GM19239 (cell line): ENCODE measurements around the gene ZBTB48.

Experiments
- DNase-seq: peaks from one replicate; pipeline ENCODE4 v3.0.0; 2011; ENCODE audit warnings: low spot score; ENCODE audit not compliant: insufficient read length
- FAIRE-seq: peaks from 2 replicates; lab custom pipeline; 2011; peaks lifted over from hg19 to GRCh38; lab: Jason Lieb, UNC

Gene ZBTB48

GRCh38 chr1:6570987-6571386 lies 8.8 kb upstream of the ZBTB48 start:
- FAIRE-seq (no peak), DNase-seq (no peak)

DNA sequence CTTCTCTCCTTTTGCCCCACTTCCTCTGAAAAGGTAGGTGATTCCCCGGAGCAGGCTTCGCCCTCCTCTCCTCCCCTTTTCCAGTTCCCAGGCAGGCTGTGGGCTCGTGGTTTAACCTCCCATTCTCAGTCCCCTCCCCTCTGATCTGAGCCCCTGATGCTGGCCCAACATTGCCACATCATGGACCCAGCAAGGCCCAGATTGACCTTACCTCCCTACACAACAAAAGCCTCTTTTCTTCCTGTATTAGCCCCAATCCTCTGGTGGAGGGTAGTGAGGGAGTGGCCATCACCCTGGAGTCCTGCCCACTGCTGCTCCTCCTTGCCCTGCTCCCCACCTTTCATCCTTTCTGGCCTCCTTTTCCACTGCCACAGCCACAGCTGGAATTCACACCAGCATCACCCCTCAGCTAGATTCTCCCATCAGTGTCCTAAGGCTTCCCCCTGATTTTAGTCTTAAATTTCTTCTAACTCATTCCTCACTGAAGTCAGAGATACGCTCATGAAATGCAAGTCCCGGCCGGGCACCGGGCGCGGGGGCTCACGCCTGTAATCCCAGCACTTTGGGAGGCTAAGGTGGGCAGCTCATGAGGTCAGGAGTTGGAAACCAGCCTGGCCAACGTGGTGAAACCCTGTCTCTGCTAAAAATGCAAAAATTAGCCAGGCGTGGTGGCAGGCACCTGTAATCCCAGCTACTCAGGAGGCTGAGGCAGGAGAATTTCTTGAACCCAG lies 7.0 kb upstream of the ZBTB48 start:
- FAIRE-seq: no peak

DNA sequence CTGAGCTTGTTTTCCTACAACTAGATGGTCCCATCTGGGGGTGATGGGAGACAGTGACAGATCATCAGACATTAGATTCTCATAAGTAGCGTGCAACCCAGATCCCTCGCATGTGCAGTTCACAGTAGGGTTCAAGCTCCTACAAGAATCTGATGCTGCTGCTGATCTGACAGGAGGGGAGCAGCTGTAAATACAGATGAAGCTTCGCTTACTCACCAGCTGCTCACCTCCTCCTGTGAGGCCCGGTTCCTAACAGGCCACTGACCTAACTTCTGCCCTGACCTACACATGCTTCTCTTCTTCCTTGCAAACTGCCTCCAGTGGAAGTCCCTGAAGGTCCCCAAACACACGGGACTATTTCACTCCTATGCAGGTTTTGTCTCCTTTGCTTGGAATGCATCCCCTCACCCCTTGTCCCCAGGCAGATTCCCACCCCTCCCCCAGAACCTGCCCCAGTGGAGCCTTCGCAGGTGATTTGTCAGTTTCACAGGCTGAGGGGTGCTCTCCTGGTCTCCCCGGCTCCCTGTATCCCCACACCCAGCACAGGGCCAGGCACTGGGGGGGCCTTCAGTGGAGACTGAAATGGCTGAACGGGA lies 5.7 kb upstream of the ZBTB48 start:
- DNase-seq (no peak), FAIRE-seq (no peak)

More for the DNA sequence above, 7.0 kb upstream of the ZBTB48 start:
- DNase-seq: no peak

DNA sequence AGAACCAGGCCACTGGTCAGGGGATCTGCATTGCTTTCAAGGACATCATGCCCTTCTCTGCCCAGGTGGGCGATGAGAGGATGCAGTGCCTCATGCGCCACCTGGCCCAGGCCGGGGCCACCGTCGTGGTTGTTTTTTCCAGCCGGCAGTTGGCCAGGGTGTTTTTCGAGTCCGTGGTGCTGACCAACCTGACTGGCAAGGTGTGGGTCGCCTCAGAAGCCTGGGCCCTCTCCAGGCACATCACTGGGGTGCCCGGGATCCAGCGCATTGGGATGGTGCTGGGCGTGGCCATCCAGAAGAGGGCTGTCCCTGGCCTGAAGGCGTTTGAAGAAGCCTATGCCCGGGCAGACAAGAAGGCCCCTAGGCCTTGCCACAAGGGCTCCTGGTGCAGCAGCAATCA lies 5.0 kb upstream of the ZBTB48 start:
- FAIRE-seq (no peak), DNase-seq (no peak)

DNA sequence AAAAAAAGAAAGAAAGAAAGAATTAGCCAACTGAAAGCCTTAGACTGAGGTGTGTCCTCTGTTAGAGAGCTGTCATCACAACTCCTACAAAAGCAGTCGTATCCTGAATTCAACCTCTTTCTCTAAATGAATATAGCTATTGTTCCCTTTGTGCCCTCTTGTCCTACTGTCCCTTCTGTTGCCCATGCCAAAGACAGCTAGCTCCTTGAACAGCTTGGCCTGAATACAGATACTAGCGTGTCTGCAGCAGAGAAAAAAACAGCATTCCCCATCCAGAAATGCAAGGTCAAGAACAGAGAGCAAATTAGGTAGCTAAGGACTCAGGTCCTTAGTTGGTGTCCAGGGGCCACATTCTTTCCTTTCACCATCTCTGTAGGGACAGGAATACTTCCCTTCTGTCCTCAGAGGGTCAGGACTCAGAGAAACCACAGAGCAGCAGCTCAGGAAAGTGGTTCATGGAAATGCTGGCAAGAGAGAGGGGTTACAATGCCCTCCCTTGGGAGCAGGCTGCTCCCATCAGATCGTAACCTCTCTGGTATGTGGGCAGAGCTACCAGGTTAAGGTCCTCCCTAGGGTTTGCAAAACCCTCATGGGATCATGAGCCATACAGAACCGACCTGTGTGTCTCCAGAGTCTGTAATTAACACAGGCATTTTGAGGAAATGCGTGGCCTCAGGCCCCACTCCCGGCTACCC lies 1.8 kb upstream of the ZBTB48 start:
- FAIRE-seq: no peak
- no peak for DNase-seq

DNA sequence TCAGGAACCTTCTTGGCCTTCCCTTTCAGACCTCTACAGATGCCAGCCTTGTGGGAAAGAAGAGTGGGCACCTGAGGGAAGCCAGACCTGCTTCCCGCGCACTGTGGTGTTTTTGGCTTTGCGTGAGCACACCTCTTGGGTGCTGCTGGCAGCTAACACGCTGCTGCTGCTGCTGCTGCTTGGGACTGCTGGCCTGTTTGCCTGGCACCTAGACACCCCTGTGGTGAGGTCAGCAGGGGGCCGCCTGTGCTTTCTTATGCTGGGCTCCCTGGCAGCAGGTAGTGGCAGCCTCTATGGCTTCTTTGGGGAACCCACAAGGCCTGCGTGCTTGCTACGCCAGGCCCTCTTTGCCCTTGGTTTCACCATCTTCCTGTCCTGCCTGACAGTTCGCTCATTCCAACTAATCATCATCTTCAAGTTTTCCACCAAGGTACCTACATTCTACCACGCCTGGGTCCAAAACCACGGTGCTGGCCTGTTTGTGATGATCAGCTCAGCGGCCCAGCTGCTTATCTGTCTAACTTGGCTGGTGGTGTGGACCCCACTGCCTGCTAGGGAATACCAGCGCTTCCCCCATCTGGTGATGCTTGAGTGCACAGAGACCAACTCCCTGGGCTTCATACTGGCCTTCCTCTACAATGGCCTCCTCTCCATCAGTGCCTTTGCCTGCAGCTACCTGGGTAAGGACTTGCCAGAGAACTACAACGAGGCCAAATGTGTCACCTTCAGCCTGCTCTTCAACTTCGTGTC lies 995 bp upstream of the ZBTB48 start:
- FAIRE-seq: no peak
- no peak for DNase-seq

GRCh38 chr1:6580119-6580592 lies 362 bp downstream of the ZBTB48 start:
- FAIRE-seq (peak; percentile 21), DNase-seq (no peak)

- no peak for DNase-seq
- FAIRE-seq: no peak
Measured at GRCh38 chr1:6580593-6581409, 1.0 kb downstream of the ZBTB48 start.

GRCh38 chr1:6581561-6582305 lies 1.9 kb downstream of the ZBTB48 start:
- DNase-seq (no peak), FAIRE-seq (peak; percentile 68)

- no peak for DNase-seq
- peak; percentile 80 for FAIRE-seq
Measured at GRCh38 chr1:6582370-6582769, 2.6 kb downstream of the ZBTB48 start.

- no peak for FAIRE-seq
- no peak for DNase-seq
Measured at GRCh38 chr1:6584126-6585080, 4.6 kb downstream of the ZBTB48 start.

DNA sequence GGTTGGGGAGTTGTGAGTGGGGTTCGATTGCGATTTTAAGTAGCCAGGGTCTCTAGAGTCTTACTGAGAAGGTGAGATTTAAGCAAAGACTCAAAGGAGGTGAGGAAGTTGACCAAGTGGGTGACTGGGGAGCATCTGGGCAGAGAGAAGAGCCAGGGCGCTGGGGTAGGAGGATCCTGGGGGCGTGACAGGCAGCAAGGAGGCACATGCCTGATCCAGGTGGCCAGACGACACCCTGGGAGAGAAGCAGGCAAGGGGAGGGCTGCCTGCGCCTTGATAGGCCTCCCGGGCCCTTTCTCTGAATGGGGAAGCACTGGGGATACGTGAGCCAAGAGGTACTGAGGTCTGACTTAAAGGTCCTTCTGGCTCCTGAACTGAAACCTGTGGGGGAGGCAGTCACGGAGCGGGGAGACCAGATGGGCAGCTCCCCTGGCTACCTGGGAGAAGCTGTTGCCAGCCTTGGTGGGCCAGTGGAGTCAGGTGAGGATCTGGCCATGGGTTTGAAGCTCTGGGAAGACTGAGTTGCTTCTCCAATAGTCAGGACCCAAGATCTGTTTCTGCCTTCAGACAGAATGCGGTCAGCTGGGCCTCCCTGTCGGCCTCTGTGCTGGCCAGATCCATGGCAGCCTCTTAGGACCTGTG lies 5.4 kb downstream of the ZBTB48 start:
- no peak for DNase-seq
- no peak for FAIRE-seq

DNA sequence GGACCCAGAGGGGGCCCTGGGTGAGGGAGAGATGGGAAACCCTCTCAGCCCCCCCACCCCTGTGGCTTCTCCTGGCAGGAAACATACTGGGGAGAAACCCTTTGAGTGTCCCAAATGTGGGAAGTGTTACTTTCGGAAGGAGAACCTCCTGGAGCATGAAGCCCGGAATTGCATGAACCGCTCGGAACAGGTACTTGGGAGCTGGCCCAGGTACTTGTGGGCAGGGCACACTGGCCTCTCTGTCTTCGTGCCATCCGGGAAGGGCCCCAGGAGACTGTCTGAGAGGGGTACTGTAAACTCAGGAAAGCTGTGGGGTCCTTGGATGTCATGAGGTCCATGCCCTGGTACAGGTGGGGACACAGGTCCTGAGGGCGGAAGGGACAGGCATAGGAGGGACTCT lies 6.0 kb downstream of the ZBTB48 start:
- DNase-seq (no peak), FAIRE-seq (no peak)

DNA sequence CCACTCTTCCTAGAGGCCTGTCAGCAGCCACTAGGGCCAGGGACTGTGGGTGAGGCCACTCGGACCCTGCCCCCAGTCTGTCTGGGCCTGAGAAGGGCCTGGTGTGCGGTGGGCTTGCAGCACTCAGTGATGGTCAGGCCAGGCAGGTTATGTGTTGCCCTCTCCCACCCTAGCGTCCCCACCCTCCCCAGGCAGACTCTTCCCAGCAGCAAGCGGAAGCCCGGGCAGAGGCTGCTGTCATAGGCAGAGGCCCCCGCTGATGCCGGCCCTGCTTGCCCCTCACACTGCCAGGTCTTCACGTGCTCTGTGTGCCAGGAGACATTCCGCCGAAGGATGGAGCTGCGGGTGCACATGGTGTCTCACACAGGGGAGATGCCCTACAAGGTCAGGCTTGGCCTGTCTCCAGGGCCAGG lies 6.6 kb downstream of the ZBTB48 start:
- DNase-seq (no peak), FAIRE-seq (no peak)

DNA sequence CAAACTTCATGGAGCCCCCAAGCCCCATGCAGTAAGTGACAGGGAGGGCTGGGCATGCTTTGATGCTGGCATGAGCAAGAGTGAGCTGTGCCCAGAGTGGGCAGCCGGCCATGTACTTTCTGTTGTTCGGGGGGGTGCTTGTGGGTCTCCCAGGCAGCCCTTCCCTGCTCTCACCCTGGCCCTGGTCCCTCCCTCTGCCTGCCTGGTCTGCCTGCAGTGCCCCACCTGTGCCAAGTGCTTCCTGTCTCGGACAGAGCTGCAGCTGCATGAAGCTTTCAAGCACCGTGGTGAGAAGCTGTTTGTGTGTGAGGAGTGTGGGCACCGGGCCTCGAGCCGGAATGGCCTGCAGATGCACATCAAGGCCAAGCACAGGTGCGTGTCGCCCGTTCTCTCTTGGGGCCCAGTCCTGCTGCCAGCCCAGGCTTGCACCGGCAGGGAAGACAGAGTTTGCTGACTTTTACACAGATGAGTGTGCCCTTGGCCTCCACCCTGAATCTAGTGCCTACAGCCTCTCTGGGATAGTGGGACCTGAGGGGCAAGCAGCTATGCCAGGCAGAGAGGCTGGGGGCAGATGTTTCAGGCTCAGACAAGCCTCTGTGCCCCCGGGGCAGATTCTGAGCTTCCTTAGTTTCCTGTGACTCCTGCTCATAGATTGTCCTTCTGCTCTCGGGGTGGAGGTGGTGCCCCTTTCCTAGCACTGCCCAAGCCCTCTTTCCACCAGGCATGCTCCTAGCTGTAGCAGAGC lies 7.6 kb downstream of the ZBTB48 start:
- DNase-seq: no peak
- FAIRE-seq: no peak

DNA sequence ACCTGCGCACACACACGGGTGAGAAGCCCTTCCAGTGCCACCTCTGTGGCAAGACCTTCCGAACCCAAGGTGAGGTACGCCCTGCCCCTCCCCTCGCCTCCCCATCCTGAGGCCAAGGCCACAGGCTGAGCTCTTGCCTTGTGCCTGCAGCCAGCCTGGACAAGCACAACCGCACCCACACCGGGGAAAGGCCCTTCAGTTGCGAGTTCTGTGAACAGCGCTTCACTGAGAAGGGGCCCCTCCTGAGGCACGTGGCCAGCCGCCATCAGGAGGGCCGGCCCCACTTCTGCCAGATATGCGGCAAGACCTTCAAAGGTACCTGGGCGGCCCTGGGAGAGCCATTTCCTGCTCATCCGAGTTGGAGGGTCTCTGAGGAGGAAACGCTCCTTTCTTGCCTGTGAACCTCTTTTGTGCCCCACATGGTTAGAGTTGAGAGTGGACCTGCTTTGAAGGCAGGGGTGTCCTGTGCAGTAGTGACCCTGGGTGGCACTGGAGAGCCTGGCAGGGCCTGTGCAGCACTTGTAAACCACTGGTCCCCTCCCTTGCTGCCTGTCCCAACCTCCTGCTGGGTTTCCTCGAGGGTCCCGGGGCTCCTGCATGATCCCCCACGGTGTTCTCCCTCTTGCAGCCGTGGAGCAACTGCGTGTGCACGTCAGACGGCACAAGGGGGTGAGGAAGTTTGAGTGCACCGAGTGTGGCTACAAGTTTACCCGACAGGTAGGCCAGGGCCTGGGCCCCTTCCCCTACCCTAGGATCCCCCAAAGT lies 8.5 kb downstream of the ZBTB48 start:
- DNase-seq (no peak), FAIRE-seq (no peak)
